H1 (cell line): ENCODE results near the gene GDNF. TPM values are rescaled to one million over a fixed set of nuclear protein-coding genes. Genes with fewer than 3 reads are reported as not detected.

Source experiments
- E2F6 ChIP-seq: IDR thresholded peaks from 2 replicates; pipeline ENCODE4 v1.6.1; 2012; ENCODE audit warnings: inconsistent platforms
- EP300 ChIP-seq, 2 experiments: IDR thresholded peaks; 1 replicate in 1 of 2; 2 replicates in 1 of 2; pipeline ENCODE4 v1.6.1; 2011 to 2012; ENCODE audit warnings: low read depth in 2 of 2, low read length in 2 of 2, mild to moderate bottlenecking in 2 of 2, borderline replicate concordance in 1 of 2, inconsistent platforms in 1 of 2, moderate library complexity in 1 of 2
- polyA plus RNA-seq, 7 experiments: library from polyadenylated mRNA; depleted of rRNA in 3 of 7; stranded (reverse) in 5 of 7; unstranded in 2 of 7; fragments of >200 nt in 5 of 7; fragments of 200-250 nt in 2 of 7; gene quantifications; 1 replicate in 5 of 7; 2 replicates in 1 of 7; 4 replicates in 1 of 7; pipeline versions ENCODE4 v1.2.1 to v1.2.3, GENCODE V29; 2011 to 2013; ENCODE audit warnings: missing spikeins in 2 of 7, mixed read lengths in 2 of 7
- total RNA-seq: library from RNA; stranded (reverse); fragmentation: NEBNext Ultra II Directional; extraction: Animal tissue kit (Norgen Biotek cat#: 25700); gene quantifications from 2 replicates; pipeline ENCODE4 v1.2.1, GENCODE V29; 2021
- TF ChIP-seq, protein P1 (sequence below): IDR thresholded peaks from 2 replicates; pipeline ENCODE4 v1.6.1; 2011; ENCODE audit warnings: low read depth, mild to moderate bottlenecking, low read length; ENCODE audit not compliant: insufficient read depth

GDNF gene
- total and polyA plus RNA-seq, 2 of the 8 experiments (the other 6 are each of a cell fraction or from before 2014, with no cell fraction given): 0.15 to 2.0 TPM

- TF ChIP-seq E2F6 (no peak), EP300 (IDR thresholded peaks at IDR 0.05; ENCODE audit: borderline replicate concordance in 1 of 2, low read depth in 2 of 2, low read length in 2 of 2) (no peak)
- TF ChIP-seq, protein P1, sequence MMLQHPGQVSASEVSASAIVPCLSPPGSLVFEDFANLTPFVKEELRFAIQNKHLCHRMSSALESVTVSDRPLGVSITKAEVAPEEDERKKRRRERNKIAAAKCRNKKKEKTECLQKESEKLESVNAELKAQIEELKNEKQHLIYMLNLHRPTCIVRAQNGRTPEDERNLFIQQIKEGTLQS: no peak
- TF ChIP-seq, all 59 proteins: peak for 0
These were observed 11.5 kb upstream of the GDNF start (continued) for GRCh38 chr5:37851305-37851704.
